A549 (cell line): Measurements from ENCODE around the gene DLL4. TPM values are rescaled to one million over a fixed set of nuclear protein-coding genes. Genes with fewer than 3 reads are reported as not detected.

Experiments
- ATAC-seq, 2 experiments: fragments of 200-7000 bp in 1 of 2; fragments of >200 bp in 1 of 2; cut with Nextera tagmentation in 1 of 2; cut with Tn5 transposase in 1 of 2; 3 replicates each; pipeline versions ENCODE4 v1.8.0 to v1.9.1; 2018 to 2020; ENCODE audit warnings: mild to moderate bottlenecking in 1 of 2, moderate library complexity in 1 of 2
- CTCF ChIA-PET: fragments of 300-600 bp; sonication (Branson Sonifier 250); formaldehyde crosslinking; extraction: SDS; loops from one replicate; lab custom pipeline; 2021; ENCODE audit warnings: antibody characterized with exemption, inconsistent platforms; lab: Yijun Ruan, JAX
- POLR2A ChIA-PET: fragments of 350-600 bp; formaldehyde crosslinking; extraction: SDS; loops from one replicate; lab custom pipeline; 2021; ENCODE audit warnings: antibody characterized with exemption, inconsistent platforms; lab: Yijun Ruan, JAX
- DNase-seq, 2 experiments: peaks; one replicate each; pipeline versions ENCODE4 v3.0.0 to v3.0.0-alpha.2; 2011 to 2016; ENCODE audit warnings: low read depth in 1 of 2, low spot score in 1 of 2
- FAIRE-seq: peaks from 2 replicates; lab custom pipeline; 2011; peaks lifted over from hg19 to GRCh38; lab: Jason Lieb, UNC
- H3K27ac ChIP-seq, 2 experiments: fragments of >200 bp; sonication (Bioruptor Twin); formaldehyde crosslinking; 3 replicates each; pipeline ENCODE4 v1.5.1; 2016 to 2017
- H3K4me1 ChIP-seq: fragments of >200 bp; sonication (Bioruptor Twin); formaldehyde crosslinking; 3 replicates; pipeline ENCODE4 v1.6.1; 2016
- H3K4me2 ChIP-seq: fragments of >200 bp; sonication (Bioruptor Twin); formaldehyde crosslinking; 3 replicates; pipeline ENCODE4 v1.6.1; 2016
- H3K4me3 ChIP-seq: fragments of >200 bp; sonication (Bioruptor Twin); formaldehyde crosslinking; 3 replicates; pipeline ENCODE4 v1.5.1; 2016
- H3K9me3 ChIP-seq: fragments of >200 bp; sonication (Bioruptor Twin); formaldehyde crosslinking; 3 replicates; pipeline ENCODE4 v1.6.1; 2016
- CHD4 ChIP-seq: fragments of 200-600 bp; sonication (generic); IDR thresholded peaks from 2 replicates; pipeline ENCODE4 v1.6.1; 2016; ENCODE audit warnings: antibody characterized with exemption, mild to moderate bottlenecking, borderline replicate concordance
- MAFK ChIP-seq: fragments of 450-650 bp; IDR thresholded peaks from 2 replicates; pipeline ENCODE4 v1.6.1; 2014; ENCODE audit not compliant: partially characterized antibody
- TFCP2L1 ChIP-seq: fragments of 250-450 bp; sonication (Bioruptor Pico); IDR thresholded peaks from 2 replicates; pipeline ENCODE4 v1.5.0; 2021; ENCODE audit warnings: mild to moderate bottlenecking
- ZC3H11A ChIP-seq: fragments of 450-650 bp; IDR thresholded peaks from 2 replicates; pipeline ENCODE4 v1.6.1; 2014; ENCODE audit warnings: antibody characterized with exemption, mild to moderate bottlenecking
- WGBS: methylation state at CpG from one replicate; pipeline ENCODE4 v1.1.6; 2017; ENCODE audit errors: missing lambda C conversion rate; 5-methylcytosine and 5-hydroxymethylcytosine counted together
- polyA plus RNA-seq, 4 experiments: library from polyadenylated mRNA; depleted of rRNA in 3 of 4; stranded (reverse); fragments of >200 nt; fragmentation: RNase III in 1 of 4; extraction: RNeasy Plus Mini Kit Qiagen cat#74134 plus additional on column Dnase treatment in 1 of 4; gene quantifications; 2 replicates in 3 of 4; 3 replicates in 1 of 4; pipeline ENCODE4 v1.2.3, GENCODE V29; 2011 to 2017
- small RNA-seq, 6 experiments: library from RNA; depleted of rRNA; stranded (forward); fragments of <200 nt; gene quantifications; one replicate each; pipeline ENCODE3, GENCODE V24; 2012

The DLL4 gene
- polyA plus RNA-seq, 2 of the 4 experiments (the other 2 are of a cell fraction) = 0.09 to 0.28 TPM

DNA sequence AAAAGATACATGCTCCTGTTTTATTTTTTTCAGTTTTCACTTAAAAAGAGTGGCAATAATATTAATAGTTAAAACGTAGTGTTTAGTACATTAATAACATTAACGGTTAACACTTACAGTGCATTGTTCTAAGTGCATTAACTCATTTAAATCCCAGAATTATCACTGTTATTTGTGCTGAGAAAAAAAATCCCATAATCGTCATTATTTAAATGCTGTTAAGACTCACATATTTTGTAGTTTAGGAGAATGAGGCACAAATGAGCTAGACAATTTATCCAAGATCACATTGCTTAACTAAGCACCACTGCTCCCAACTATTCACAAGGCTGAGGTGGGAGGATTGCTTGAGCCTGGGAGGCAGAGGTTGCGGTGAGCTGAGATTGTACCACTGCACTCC is 59.0 kb downstream of the DLL4 start:
- WGBS = 89% methylated on average over 4 of the region's 4 CpGs

More for the DNA sequence above, 59.0 kb downstream of the DLL4 start:
- ChIA-PET POLR2A (no interaction called here), CTCF (interaction anchor here (1.7 kb wide), 1 partner anchor 84 kb away, joined by 5 read pairs; no protein-coding TSS in a partner anchor)
- FAIRE-seq (no peak), ATAC-seq (no peak), DNase-seq (no peak)
- no peak overlapping the region for H3K27ac ChIP-seq
- H3K4me1 ChIP-seq = no peaks in the 10 kb centered on the region
- TF ChIP-seq TFCP2L1 (no peak), ZC3H11A (no peak), MAFK (peak; percentile 52), CHD4 (no peak)
- H3K9me3 ChIP-seq = no peaks in the 10 kb centered on the region
- no peak overlapping the region for H3K4me2 ChIP-seq
- no peak overlapping the region for H3K4me3 ChIP-seq

Small RNAs within 50 kb of the gene (small RNA-seq; reads per million reads assigned to genes)
- 0 reads per million in 6 experiments for gene ISCA1P4

Other genes with a start within 250 kb of the DLL4 start
- gene RAD51, start 234.2 kb upstream of the DLL4 start, polyA plus RNA-seq (2011; rRNA removed) = 11.5 and 12.9 TPM in 2 replicates
- gene RAD51, start 234.2 kb upstream of the DLL4 start, polyA plus RNA-seq (2017; fragmentation: RNase III; extraction: RNeasy Plus Mini Kit Qiagen cat#74134 plus additional on column Dnase treatment) = 14.4 to 17.2 TPM (median 16.5 TPM) in 3 replicates
- gene RMDN3, start 174.1 kb upstream of the DLL4 start, polyA plus RNA-seq (2011; rRNA removed) = 13.4 and 15.4 TPM in 2 replicates
- gene RMDN3, start 174.1 kb upstream of the DLL4 start, polyA plus RNA-seq (2017; fragmentation: RNase III; extraction: RNeasy Plus Mini Kit Qiagen cat#74134 plus additional on column Dnase treatment) = 16.9 to 17.9 TPM (median 17.2 TPM) in 3 replicates
- gene GCHFR, start 165.3 kb upstream of the DLL4 start, polyA plus RNA-seq (2011; rRNA removed) = 6.9 and 7.7 TPM in 2 replicates
- gene GCHFR, start 165.3 kb upstream of the DLL4 start, polyA plus RNA-seq (2017; fragmentation: RNase III; extraction: RNeasy Plus Mini Kit Qiagen cat#74134 plus additional on column Dnase treatment) = 6.9 to 9.7 TPM (median 7.7 TPM) in 3 replicates
- gene C15orf62, start 159.4 kb upstream of the DLL4 start, polyA plus RNA-seq (2011; rRNA removed) = 0.10 and 0.11 TPM in 2 replicates
- gene C15orf62, start 159.4 kb upstream of the DLL4 start, polyA plus RNA-seq (2017; fragmentation: RNase III; extraction: RNeasy Plus Mini Kit Qiagen cat#74134 plus additional on column Dnase treatment) = 0.05 to 0.13 TPM (median 0.09 TPM) in 3 replicates
- gene ZFYVE19, start 122.3 kb upstream of the DLL4 start, polyA plus RNA-seq (2011; rRNA removed) = 15.6 and 20.5 TPM in 2 replicates
- gene ZFYVE19, start 122.3 kb upstream of the DLL4 start, polyA plus RNA-seq (2017; fragmentation: RNase III; extraction: RNeasy Plus Mini Kit Qiagen cat#74134 plus additional on column Dnase treatment) = 21.1 to 25.6 TPM (median 23.7 TPM) in 3 replicates
- gene DNAJC17, start 121.9 kb upstream of the DLL4 start, polyA plus RNA-seq (2011; rRNA removed) = 17.7 and 24.4 TPM in 2 replicates
- gene DNAJC17, start 121.9 kb upstream of the DLL4 start, polyA plus RNA-seq (2017; fragmentation: RNase III; extraction: RNeasy Plus Mini Kit Qiagen cat#74134 plus additional on column Dnase treatment) = 19.2 to 22.3 TPM (median 19.5 TPM) in 3 replicates
- 0.86 and 1.1 TPM in 2 replicates for gene PPP1R14D, start 100.6 kb upstream of the DLL4 start, polyA plus RNA-seq (2011; rRNA removed)
- gene PPP1R14D, start 100.6 kb upstream of the DLL4 start, polyA plus RNA-seq (2017; fragmentation: RNase III; extraction: RNeasy Plus Mini Kit Qiagen cat#74134 plus additional on column Dnase treatment) = 0.21 to 0.46 TPM (median 0.45 TPM) in 3 replicates
- gene SPINT1, start 85.3 kb upstream of the DLL4 start, polyA plus RNA-seq (2011; rRNA removed) = 0.79 and 0.99 TPM in 2 replicates
- gene SPINT1, start 85.3 kb upstream of the DLL4 start, polyA plus RNA-seq (2017; fragmentation: RNase III; extraction: RNeasy Plus Mini Kit Qiagen cat#74134 plus additional on column Dnase treatment) = 0.28 to 0.80 TPM (median 0.54 TPM) in 3 replicates
- 13.0 and 13.9 TPM in 2 replicates for gene RHOV, start 55.1 kb upstream of the DLL4 start, polyA plus RNA-seq (2011; rRNA removed)
- 4.9 to 7.6 TPM (median 6.9 TPM) in 3 replicates for gene RHOV, start 55.1 kb upstream of the DLL4 start, polyA plus RNA-seq (2017; fragmentation: RNase III; extraction: RNeasy Plus Mini Kit Qiagen cat#74134 plus additional on column Dnase treatment)
- gene VPS18, start 34.9 kb upstream of the DLL4 start, polyA plus RNA-seq (2011; rRNA removed) = 9.0 and 10.7 TPM in 2 replicates
- gene VPS18, start 34.9 kb upstream of the DLL4 start, polyA plus RNA-seq (2017; fragmentation: RNase III; extraction: RNeasy Plus Mini Kit Qiagen cat#74134 plus additional on column Dnase treatment) = 12.4 to 15.2 TPM (median 14.6 TPM) in 3 replicates
- gene CHAC1, start 24.1 kb downstream of the DLL4 start, polyA plus RNA-seq (2011; rRNA removed) = 22.2 and 25.3 TPM in 2 replicates
- 3.8 to 4.9 TPM (median 4.5 TPM) in 3 replicates for gene CHAC1, start 24.1 kb downstream of the DLL4 start, polyA plus RNA-seq (2017; fragmentation: RNase III; extraction: RNeasy Plus Mini Kit Qiagen cat#74134 plus additional on column Dnase treatment)
- gene INO80, start 186.9 kb downstream of the DLL4 start, polyA plus RNA-seq (2011; rRNA removed) = 6.7 and 11.6 TPM in 2 replicates
- gene INO80, start 186.9 kb downstream of the DLL4 start, polyA plus RNA-seq (2017; fragmentation: RNase III; extraction: RNeasy Plus Mini Kit Qiagen cat#74134 plus additional on column Dnase treatment) = 10.9 to 14.0 TPM (median 13.7 TPM) in 3 replicates